A549 (cell line): ENCODE results near the gene LGALS14.

Source experiments
- EP300 ChIP-seq, 2 experiments: fragments of >200 bp; sonication (Bioruptor Twin); formaldehyde crosslinking; IDR thresholded peaks; 2 replicates in 1 of 2; 3 replicates in 1 of 2; pipeline ENCODE4 v1.6.1; 2016 to 2017
- KDM5A ChIP-seq: fragments of 200-600 bp; sonication (generic); IDR thresholded peaks from 2 replicates; pipeline ENCODE4 v1.6.1; 2016; ENCODE audit warnings: antibody characterized with exemption, mild to moderate bottlenecking
- POLR2A ChIP-seq: IDR thresholded peaks from 2 replicates; pipeline ENCODE4 v1.6.1; 2012; ENCODE audit warnings: mild to moderate bottlenecking, low read length
- RAD21 ChIP-seq, 2 experiments: fragments of >200 bp in 1 of 2; sonication (Bioruptor Twin) in 1 of 2; formaldehyde crosslinking in 1 of 2; IDR thresholded peaks in 1 of 2; conservative IDR thresholded peaks in 1 of 2; 2 replicates in 1 of 2; 3 replicates in 1 of 2; pipeline ENCODE4 v1.6.1; 2012 to 2018; ENCODE audit warnings: inconsistent platforms in 1 of 2
- ZFP36 ChIP-seq: fragments of 450-650 bp; IDR thresholded peaks from 2 replicates; pipeline ENCODE4 v1.6.1; 2014; ENCODE audit warnings: borderline replicate concordance; ENCODE audit not compliant: partially characterized antibody
- TF ChIP-seq, protein P1 (sequence below): fragments of 250-450 bp; sonication (Bioruptor Pico); IDR thresholded peaks from 2 replicates; pipeline ENCODE4 v1.5.0; 2021; ENCODE audit warnings: mild to moderate bottlenecking, moderate library complexity, borderline replicate concordance
- TF ChIP-seq, protein P2 (sequence below): fragments of >200 bp; sonication (Bioruptor Twin); formaldehyde crosslinking; IDR thresholded peaks from 3 replicates; pipeline ENCODE4 v1.5.1; 2016
- TF ChIP-seq, protein P3 (sequence below): fragments of 200-600 bp; sonication (generic); IDR thresholded peaks from 2 replicates; pipeline ENCODE4 v1.6.1; 2016; ENCODE audit warnings: antibody characterized with exemption, mild to moderate bottlenecking, moderate library complexity
- TF ChIP-seq, protein P4 (sequence below): fragments of 450-650 bp; IDR thresholded peaks from 2 replicates; pipeline ENCODE4 v1.6.1; 2014; ENCODE audit warnings: antibody characterized with exemption

DNA sequence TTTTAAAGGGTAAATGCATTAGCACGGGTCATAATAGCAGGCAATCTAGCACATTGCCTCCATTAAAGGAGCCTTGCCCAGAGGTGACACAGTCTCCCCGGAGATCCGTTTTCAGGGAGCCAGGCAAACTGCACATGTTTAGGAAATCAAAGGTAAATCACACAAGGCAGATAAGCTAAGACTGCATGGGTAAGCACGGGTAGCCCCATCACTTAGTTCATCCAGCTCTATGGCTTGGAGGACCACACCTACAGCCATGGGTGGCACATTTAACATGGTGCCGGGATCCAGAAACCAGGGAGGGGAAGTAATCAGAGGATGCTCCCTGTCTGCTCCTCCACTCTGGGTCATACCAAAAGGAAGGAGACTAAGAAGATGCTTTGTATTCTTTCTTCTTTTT, 31.8 kb upstream of the LGALS14 start:
- TF ChIP-seq, protein P1, sequence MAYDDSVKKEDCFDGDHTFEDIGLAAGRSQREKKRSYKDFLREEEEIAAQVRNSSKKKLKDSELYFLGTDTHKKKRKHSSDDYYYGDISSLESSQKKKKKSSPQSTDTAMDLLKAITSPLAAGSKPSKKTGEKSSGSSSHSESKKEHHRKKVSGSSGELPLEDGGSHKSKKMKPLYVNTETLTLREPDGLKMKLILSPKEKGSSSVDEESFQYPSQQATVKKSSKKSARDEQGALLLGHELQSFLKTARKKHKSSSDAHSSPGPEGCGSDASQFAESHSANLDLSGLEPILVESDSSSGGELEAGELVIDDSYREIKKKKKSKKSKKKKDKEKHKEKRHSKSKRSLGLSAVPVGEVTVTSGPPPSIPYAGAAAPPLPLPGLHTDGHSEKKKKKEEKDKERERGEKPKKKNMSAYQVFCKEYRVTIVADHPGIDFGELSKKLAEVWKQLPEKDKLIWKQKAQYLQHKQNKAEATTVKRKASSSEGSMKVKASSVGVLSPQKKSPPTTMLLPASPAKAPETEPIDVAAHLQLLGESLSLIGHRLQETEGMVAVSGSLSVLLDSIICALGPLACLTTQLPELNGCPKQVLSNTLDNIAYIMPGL (CRISPR knock-in tag): no peak
- TF ChIP-seq RAD21 (conservative IDR thresholded peaks at IDR 0.05 in 1 of 2, IDR thresholded peaks at IDR 0.05 in 1 of 2): no peak
- no peak for TF ChIP-seq ZFP36
- no peak for TF ChIP-seq EP300 (IDR thresholded peaks at IDR 0.05)
- TF ChIP-seq KDM5A: no peak
- TF ChIP-seq, protein P2, sequence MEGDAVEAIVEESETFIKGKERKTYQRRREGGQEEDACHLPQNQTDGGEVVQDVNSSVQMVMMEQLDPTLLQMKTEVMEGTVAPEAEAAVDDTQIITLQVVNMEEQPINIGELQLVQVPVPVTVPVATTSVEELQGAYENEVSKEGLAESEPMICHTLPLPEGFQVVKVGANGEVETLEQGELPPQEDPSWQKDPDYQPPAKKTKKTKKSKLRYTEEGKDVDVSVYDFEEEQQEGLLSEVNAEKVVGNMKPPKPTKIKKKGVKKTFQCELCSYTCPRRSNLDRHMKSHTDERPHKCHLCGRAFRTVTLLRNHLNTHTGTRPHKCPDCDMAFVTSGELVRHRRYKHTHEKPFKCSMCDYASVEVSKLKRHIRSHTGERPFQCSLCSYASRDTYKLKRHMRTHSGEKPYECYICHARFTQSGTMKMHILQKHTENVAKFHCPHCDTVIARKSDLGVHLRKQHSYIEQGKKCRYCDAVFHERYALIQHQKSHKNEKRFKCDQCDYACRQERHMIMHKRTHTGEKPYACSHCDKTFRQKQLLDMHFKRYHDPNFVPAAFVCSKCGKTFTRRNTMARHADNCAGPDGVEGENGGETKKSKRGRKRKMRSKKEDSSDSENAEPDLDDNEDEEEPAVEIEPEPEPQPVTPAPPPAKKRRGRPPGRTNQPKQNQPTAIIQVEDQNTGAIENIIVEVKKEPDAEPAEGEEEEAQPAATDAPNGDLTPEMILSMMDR: no peak
- TF ChIP-seq, protein P3, sequence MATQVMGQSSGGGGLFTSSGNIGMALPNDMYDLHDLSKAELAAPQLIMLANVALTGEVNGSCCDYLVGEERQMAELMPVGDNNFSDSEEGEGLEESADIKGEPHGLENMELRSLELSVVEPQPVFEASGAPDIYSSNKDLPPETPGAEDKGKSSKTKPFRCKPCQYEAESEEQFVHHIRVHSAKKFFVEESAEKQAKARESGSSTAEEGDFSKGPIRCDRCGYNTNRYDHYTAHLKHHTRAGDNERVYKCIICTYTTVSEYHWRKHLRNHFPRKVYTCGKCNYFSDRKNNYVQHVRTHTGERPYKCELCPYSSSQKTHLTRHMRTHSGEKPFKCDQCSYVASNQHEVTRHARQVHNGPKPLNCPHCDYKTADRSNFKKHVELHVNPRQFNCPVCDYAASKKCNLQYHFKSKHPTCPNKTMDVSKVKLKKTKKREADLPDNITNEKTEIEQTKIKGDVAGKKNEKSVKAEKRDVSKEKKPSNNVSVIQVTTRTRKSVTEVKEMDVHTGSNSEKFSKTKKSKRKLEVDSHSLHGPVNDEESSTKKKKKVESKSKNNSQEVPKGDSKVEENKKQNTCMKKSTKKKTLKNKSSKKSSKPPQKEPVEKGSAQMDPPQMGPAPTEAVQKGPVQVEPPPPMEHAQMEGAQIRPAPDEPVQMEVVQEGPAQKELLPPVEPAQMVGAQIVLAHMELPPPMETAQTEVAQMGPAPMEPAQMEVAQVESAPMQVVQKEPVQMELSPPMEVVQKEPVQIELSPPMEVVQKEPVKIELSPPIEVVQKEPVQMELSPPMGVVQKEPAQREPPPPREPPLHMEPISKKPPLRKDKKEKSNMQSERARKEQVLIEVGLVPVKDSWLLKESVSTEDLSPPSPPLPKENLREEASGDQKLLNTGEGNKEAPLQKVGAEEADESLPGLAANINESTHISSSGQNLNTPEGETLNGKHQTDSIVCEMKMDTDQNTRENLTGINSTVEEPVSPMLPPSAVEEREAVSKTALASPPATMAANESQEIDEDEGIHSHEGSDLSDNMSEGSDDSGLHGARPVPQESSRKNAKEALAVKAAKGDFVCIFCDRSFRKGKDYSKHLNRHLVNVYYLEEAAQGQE: no peak
- TF ChIP-seq POLR2A: no peak
- TF ChIP-seq, protein P4, sequence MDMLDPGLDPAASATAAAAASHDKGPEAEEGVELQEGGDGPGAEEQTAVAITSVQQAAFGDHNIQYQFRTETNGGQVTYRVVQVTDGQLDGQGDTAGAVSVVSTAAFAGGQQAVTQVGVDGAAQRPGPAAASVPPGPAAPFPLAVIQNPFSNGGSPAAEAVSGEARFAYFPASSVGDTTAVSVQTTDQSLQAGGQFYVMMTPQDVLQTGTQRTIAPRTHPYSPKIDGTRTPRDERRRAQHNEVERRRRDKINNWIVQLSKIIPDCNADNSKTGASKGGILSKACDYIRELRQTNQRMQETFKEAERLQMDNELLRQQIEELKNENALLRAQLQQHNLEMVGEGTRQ: no peak
